GM21367 (cell line): ENCODE measurements around the gene ADGRD1.
A peak's percentile ranks its signal among the peaks of the same experiment; 100 is the strongest.

Experiments
- ATAC-seq: cut with Tn5 transposase; IDR thresholded peaks from one replicate; pipeline ENCODE4 v1.9.1; 2021; ENCODE audit not compliant: unreplicated experiment

ADGRD1 gene

GRCh38 chr12:131097202-131098177 lies 143.8 kb downstream of the ADGRD1 start:
- ATAC-seq = no peak

GRCh38 chr12:131098178-131098981 lies 144.7 kb downstream of the ADGRD1 start:
- ATAC-seq = no peak

GRCh38 chr12:131100031-131100674 lies 146.4 kb downstream of the ADGRD1 start:
- no peak for ATAC-seq

- ATAC-seq = no peak
Measured at GRCh38 chr12:131101006-131101405, 147.3 kb downstream of the ADGRD1 start.

- peak; percentile 70 for ATAC-seq
Measured at GRCh38 chr12:131101703-131102492, 148.2 kb downstream of the ADGRD1 start.

GRCh38 chr12:131102493-131102931 lies 148.8 kb downstream of the ADGRD1 start:
- ATAC-seq = no peak

GRCh38 chr12:131102991-131103668 lies 149.4 kb downstream of the ADGRD1 start:
- ATAC-seq = no peak

GRCh38 chr12:131103669-131104462 lies 150.2 kb downstream of the ADGRD1 start:
- ATAC-seq = no peak

GRCh38 chr12:131104463-131105350 lies 151.0 kb downstream of the ADGRD1 start:
- peak; percentile 67 for ATAC-seq

GRCh38 chr12:131105351-131105735 lies 151.6 kb downstream of the ADGRD1 start:
- no peak for ATAC-seq

GRCh38 chr12:131105736-131106348 lies 152.1 kb downstream of the ADGRD1 start:
- no peak for ATAC-seq

GRCh38 chr12:131106349-131106941 lies 152.7 kb downstream of the ADGRD1 start:
- no peak for ATAC-seq

- ATAC-seq = no peak
Measured at GRCh38 chr12:131108177-131108955, 154.7 kb downstream of the ADGRD1 start.

- ATAC-seq = no peak
Measured at GRCh38 chr12:131111446-131111845, 157.7 kb downstream of the ADGRD1 start.

- ATAC-seq = no peak
Measured at GRCh38 chr12:131112021-131112420, 158.3 kb downstream of the ADGRD1 start.

- ATAC-seq = no peak
Measured at GRCh38 chr12:131112700-131113290, 159.1 kb downstream of the ADGRD1 start.
